ENCODE data around the gene NAGK.

The NAGK gene

DNA sequence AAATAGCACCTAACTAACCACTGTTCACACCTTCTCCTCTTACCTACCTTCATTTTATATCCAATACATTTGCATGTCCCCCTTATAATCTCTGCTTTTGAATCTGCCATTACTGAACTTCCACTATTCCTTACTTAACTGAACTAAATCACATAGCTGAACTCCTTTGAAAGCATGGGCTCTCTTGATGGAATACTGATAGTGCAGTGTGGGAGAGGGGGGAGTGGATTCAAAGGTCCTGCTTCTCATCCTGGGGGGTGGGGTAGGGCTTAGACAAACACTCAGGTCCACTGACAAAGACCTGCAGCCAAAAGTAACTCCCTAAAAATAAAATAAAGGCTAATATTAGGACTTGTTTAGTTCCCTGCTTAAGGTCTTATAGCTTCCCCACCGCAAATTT, 53.0 kb downstream of the NAGK start:
- FAIRE-seq (no peak), DNase-seq (ENCODE audit: insufficient read length, low spot score) (no peak)
- TF ChIP-seq POLR2A (IDR thresholded peaks at IDR 0.05; ENCODE audit: low read depth, low read length) (no peak), POLR2AphosphoS5 (IDR thresholded peaks at IDR 0.05; ENCODE audit: low read depth, low read length) (no peak), TAF1 (IDR thresholded peaks at IDR 0.05; ENCODE audit: low read depth, low read length) (no peak), SPI1 (IDR thresholded peaks at IDR 0.05; ENCODE audit: low read depth, low read length) (no peak), POU2F2 (IDR thresholded peaks at IDR 0.05; ENCODE audit: low read depth, low read length) (no peak), PAX5 (IDR thresholded peaks at IDR 0.05; ENCODE audit: insufficient read depth, low read length, severe bottlenecking) (no peak)

DNA sequence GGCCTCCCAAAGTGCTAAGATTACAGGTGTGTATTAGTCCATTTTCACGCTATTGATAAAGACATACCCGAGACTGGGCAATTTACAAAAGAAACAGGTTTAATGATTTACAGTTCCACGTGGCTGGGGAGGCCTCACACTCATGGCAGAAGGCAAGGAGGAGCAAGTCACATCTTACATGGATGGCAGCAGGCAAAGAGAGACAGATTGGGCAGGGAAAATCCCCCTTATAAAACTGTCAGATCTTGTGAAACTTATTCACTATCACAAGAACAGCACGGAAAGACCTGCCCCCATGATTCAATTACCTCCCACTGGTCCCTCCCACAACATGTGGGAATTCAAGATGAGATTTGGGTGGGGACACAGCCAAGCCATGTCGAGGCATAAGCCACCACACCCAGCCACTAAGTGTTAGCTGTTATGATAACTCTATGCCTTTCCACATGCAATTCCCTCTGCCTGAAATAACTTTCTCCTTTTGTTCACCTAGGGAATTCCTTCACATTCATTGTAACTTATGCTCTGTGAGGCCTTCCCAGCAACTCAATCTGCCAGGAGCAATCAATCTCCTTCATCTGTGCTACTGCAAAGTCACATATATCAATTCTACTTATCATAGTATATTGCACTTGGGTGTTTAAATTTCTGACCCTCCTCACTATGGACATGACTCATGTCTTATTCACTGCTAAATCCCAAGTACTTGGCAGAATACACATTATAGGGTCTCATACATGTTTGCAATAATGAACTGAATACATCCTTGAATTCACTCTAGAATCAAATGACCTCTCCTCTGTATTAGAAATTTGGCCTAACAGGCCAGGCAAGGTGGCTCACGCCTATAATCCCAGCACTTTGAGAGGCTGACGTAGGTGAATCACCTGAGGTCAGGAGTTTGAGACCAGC, 54.2 kb downstream of the NAGK start:
- no peak for TF ChIP-seq POLR2A (IDR thresholded peaks at IDR 0.05; ENCODE audit: low read depth, low read length)
- TF ChIP-seq PAX5 (IDR thresholded peaks at IDR 0.05; ENCODE audit: insufficient read depth, low read length, severe bottlenecking): no peak
- TF ChIP-seq POU2F2 (IDR thresholded peaks at IDR 0.05; ENCODE audit: low read depth, low read length): no peak
- no peak for TF ChIP-seq POLR2AphosphoS5 (IDR thresholded peaks at IDR 0.05; ENCODE audit: low read depth, low read length)
- no peak for TF ChIP-seq TAF1 (IDR thresholded peaks at IDR 0.05; ENCODE audit: low read depth, low read length)
- no peak for TF ChIP-seq SPI1 (IDR thresholded peaks at IDR 0.05; ENCODE audit: low read depth, low read length)
- FAIRE-seq: no peak
- DNase-seq (ENCODE audit: insufficient read length, low spot score): no peak

DNA sequence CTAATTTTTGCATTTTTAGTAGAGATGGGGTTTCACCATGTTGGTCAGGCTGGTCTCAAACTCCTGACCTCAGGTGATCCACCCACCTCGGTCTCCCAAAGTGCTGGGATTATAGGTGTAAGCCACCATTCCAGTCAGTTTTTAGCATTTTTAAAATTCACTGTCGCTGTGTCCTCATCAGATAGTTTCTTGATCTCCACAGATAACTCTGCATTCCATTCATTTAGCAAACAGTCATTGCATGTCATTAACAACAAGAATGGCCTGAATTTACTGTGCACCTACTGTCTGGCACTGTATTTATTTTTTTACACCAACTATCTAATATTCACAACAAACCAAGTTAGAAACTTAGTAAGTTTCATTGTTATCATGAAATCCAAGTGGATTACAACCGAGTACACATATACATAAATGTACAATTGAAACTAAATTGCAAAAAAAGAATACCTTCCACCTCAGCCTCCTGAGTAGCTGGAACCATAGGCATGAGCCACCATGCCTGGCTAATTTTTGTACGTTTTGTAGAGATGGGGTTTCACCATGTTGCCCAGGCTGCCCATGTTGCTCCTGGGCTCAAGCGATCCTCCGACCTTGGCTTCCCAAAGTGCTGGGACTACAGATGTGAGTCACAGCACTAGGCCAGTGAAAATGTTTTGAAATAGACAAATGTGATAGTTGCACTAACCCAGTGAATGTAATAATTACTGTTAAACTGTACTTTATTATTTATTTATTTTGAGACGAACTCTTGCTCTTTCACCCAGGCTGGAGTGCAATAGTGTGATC, 57.3 kb downstream of the NAGK start:
- no peak for TF ChIP-seq SPI1 (IDR thresholded peaks at IDR 0.05; ENCODE audit: low read depth, low read length)
- no peak for TF ChIP-seq PAX5 (IDR thresholded peaks at IDR 0.05; ENCODE audit: insufficient read depth, low read length, severe bottlenecking)
- TF ChIP-seq TAF1 (IDR thresholded peaks at IDR 0.05; ENCODE audit: low read depth, low read length): no peak
- TF ChIP-seq POU2F2 (IDR thresholded peaks at IDR 0.05; ENCODE audit: low read depth, low read length): no peak
- TF ChIP-seq POLR2A (IDR thresholded peaks at IDR 0.05; ENCODE audit: low read depth, low read length): no peak

DNA sequence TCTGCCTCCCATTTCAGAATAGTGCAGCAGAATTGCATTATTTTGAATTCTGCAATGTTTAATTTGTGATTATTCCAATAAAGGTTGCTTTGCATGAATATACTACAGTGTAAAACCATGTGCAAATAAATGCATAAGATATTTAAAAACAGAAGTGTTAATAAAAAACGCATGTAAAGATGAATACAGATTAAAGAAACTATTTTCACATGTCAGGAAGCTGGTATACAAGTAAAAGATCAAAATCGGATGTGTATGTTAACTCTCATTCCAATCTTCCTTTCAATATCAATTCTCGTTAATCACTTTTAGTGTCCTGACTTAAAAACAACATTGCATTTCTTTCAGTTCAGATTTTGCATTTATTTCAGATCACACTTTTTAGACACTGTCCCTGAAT, 58.5 kb downstream of the NAGK start:
- TF ChIP-seq SPI1 (IDR thresholded peaks at IDR 0.05; ENCODE audit: low read depth, low read length): no peak
- TF ChIP-seq POU2F2 (IDR thresholded peaks at IDR 0.05; ENCODE audit: low read depth, low read length): no peak
- no peak for TF ChIP-seq PAX5 (IDR thresholded peaks at IDR 0.05; ENCODE audit: insufficient read depth, low read length, severe bottlenecking)
- TF ChIP-seq POLR2A (IDR thresholded peaks at IDR 0.05; ENCODE audit: low read depth, low read length): no peak
- TF ChIP-seq TAF1 (IDR thresholded peaks at IDR 0.05; ENCODE audit: low read depth, low read length): no peak
- DNase-seq (ENCODE audit: insufficient read length, low spot score): no peak
- no peak for FAIRE-seq

More for the DNA sequence above, 57.3 kb downstream of the NAGK start:
- FAIRE-seq (no peak), DNase-seq (ENCODE audit: insufficient read length, low spot score) (no peak)

All from GM12891 (cell line).